Measurements from ENCODE around the gene PITRM1.

- TF ChIP-seq CTCF (IDR thresholded peaks at IDR 0.05), result no peak
- no peak for TF ChIP-seq POLR2A (IDR thresholded peaks at IDR 0.05)
Observed at GRCh38 chr10:3090388-3090787, 82.2 kb downstream of the PITRM1 start.
